ENCODE results near the gene IQSEC3.
"Not testable (repeated sequence)": the region's sequence is repeated elsewhere in the genome, so short reads cannot be mapped to it uniquely, and the experiment has no call there.

Gene IQSEC3

GRCh38 chr12:187986-188909, 121.7 kb downstream of the IQSEC3 start:
- POLR2A ChIA-PET: interaction anchor here (1.0 to 1.1 kb wide), 2 partner anchors 8 to 15 kb away, joined by 3 to 4 read pairs; no protein-coding TSS in a partner anchor

GRCh38 chr12:188910-189621, 122.5 kb downstream of the IQSEC3 start:
- no peak overlapping the region for H3K27ac ChIP-seq (ENCODE audit: insufficient read depth in 1 of 2, low read depth in 1 of 2, low read length in 2 of 2, poor library complexity in 1 of 2, severe bottlenecking in 2 of 2)
- DNase-seq: peak; percentile 61 to 75 (median 73)
- no peaks in the 10 kb centered on the region for H3K9me3 ChIP-seq (ENCODE audit: control extremely low read depth in 1 of 5, control insufficient read depth in 4 of 5, insufficient read depth in 2 of 5, low read depth in 1 of 5, low read length in 4 of 5)
- ChIA-PET POLR2A (interaction anchor here (1.0 to 1.1 kb wide), 2 partner anchors 9 to 16 kb away, joined by 3 to 4 read pairs; no protein-coding TSS in a partner anchor), CTCF (interaction anchor here (1.2 to 7.2 kb wide), 8 partner anchors 9 to 78 kb away, joined by 3 to 94 read pairs (median 4); no protein-coding TSS in a partner anchor)
- H3K4me3 ChIP-seq (ENCODE audit: control insufficient read depth in 1 of 7, extremely low read depth in 1 of 7, insufficient read depth in 4 of 7, low read depth in 2 of 7, low read length in 6 of 7): peak overlapping the region in 6 of 7 experiments; percentile 33 to 72 (median 54)
- peaks cover 0 to 24% (median 19%) of the 10 kb centered on the region in 4 experiments for H3K4me1 ChIP-seq (ENCODE audit: control extremely low read depth in 1 of 4, control insufficient read depth in 4 of 4, insufficient read depth in 4 of 4, low read length in 3 of 4)
- no peaks in the 10 kb centered on the region for H3K36me3 ChIP-seq (ENCODE audit: control insufficient read depth in 4 of 4, insufficient read depth in 4 of 4, low read length in 3 of 4)
- WGBS (ENCODE audit: insufficient coverage): 15% methylated on average over 38 of the region's 52 CpGs
- H3K27me3 ChIP-seq (replicated peaks in 2 of 5; ENCODE audit: control insufficient read depth in 4 of 5, insufficient read depth in 5 of 5, low read length in 4 of 5): peaks cover 0 to 2% (median 0%) of the 10 kb centered on the region in 5 experiments

More at GRCh38 chr12:187986-188909, 121.7 kb downstream of the IQSEC3 start:
- H3K9me3 ChIP-seq (ENCODE audit: control extremely low read depth in 1 of 5, control insufficient read depth in 4 of 5, insufficient read depth in 2 of 5, low read depth in 1 of 5, low read length in 4 of 5); DNase-seq; H3K36me3 ChIP-seq (ENCODE audit: control insufficient read depth in 4 of 4, insufficient read depth in 4 of 4, low read length in 3 of 4); H3K27me3 ChIP-seq (replicated peaks in 2 of 5; ENCODE audit: control insufficient read depth in 4 of 5, insufficient read depth in 5 of 5, low read length in 4 of 5); H3K27ac ChIP-seq (ENCODE audit: insufficient read depth in 1 of 2, low read depth in 1 of 2, low read length in 2 of 2, poor library complexity in 1 of 2, severe bottlenecking in 2 of 2): not testable (repeated sequence)
- Histone ChIP-seq H3K4me3 (ENCODE audit: control insufficient read depth in 1 of 7, extremely low read depth in 1 of 7, insufficient read depth in 4 of 7, low read depth in 2 of 7, low read length in 6 of 7) (peak overlapping the region in 4 of 7 experiments; percentile 40 to 72 (median 64)), H3K4me1 (ENCODE audit: control extremely low read depth in 1 of 4, control insufficient read depth in 4 of 4, insufficient read depth in 4 of 4, low read length in 3 of 4) (peaks cover 0 to 24% (median 19%) of the 10 kb centered on the region in 4 experiments)
- CTCF ChIA-PET: interaction anchor here (1.2 to 7.2 kb wide), 8 partner anchors 8 to 77 kb away, joined by 4 to 94 read pairs (median 6); no protein-coding TSS in a partner anchor
- WGBS (ENCODE audit: insufficient coverage): 96% methylated on average over 28 of the region's 53 CpGs

GRCh38 chr12:189622-189962, 123.0 kb downstream of the IQSEC3 start:
- DNase-seq: no peak
- no peaks in the 10 kb centered on the region for H3K9me3 ChIP-seq (ENCODE audit: control extremely low read depth in 1 of 5, control insufficient read depth in 4 of 5, insufficient read depth in 2 of 5, low read depth in 1 of 5, low read length in 4 of 5)
- peak overlapping the region in 1 of 7 experiments; percentile 71 for H3K4me3 ChIP-seq (ENCODE audit: control insufficient read depth in 1 of 7, extremely low read depth in 1 of 7, insufficient read depth in 4 of 7, low read depth in 2 of 7, low read length in 6 of 7)
- ChIA-PET CTCF (interaction anchor here (1.2 to 7.2 kb wide), 10 partner anchors 9 to 34 kb away, joined by 3 to 94 read pairs (median 5); no protein-coding TSS in a partner anchor), POLR2A (interaction anchor here (1.0 to 1.1 kb wide), 2 partner anchors 10 to 16 kb away, joined by 3 to 4 read pairs; no protein-coding TSS in a partner anchor)
- H3K27me3 ChIP-seq (replicated peaks in 2 of 5; ENCODE audit: control insufficient read depth in 4 of 5, insufficient read depth in 5 of 5, low read length in 4 of 5): peaks cover 0 to 5% (median 0%) of the 10 kb centered on the region in 5 experiments
- peaks cover 0 to 24% (median 19%) of the 10 kb centered on the region in 4 experiments for H3K4me1 ChIP-seq (ENCODE audit: control extremely low read depth in 1 of 4, control insufficient read depth in 4 of 4, insufficient read depth in 4 of 4, low read length in 3 of 4)
- H3K27ac ChIP-seq (ENCODE audit: insufficient read depth in 1 of 2, low read depth in 1 of 2, low read length in 2 of 2, poor library complexity in 1 of 2, severe bottlenecking in 2 of 2): no peak overlapping the region
- WGBS (ENCODE audit: insufficient coverage): 100% methylated on average over 2 of the region's 6 CpGs
- H3K36me3 ChIP-seq (ENCODE audit: control insufficient read depth in 4 of 4, insufficient read depth in 4 of 4, low read length in 3 of 4): no peaks in the 10 kb centered on the region

DNA sequence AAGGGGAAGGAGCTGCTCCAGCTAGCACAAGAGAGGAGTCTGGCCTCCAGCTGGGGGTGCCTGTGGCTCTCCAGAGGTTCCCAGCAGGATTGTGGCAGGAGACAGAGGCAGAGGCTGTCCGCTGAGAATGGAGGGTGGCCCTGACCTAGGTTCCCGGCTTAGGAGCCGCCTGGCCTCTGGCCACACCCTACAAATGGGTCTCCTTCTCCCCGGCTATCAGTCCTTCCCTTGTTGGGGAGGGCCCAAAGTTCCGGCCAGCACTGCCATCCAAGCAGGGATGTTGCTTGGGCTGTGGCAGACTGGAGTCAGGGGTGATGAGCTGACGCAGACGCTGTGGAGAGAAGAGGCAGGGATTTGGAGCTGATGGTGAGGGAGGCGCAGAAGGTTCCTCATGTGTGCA, 124.3 kb downstream of the IQSEC3 start:
- WGBS (ENCODE audit: insufficient coverage): 96% methylated on average over 4 of the region's 8 CpGs
- CTCF ChIA-PET: interaction anchor here (0.6 to 7.2 kb wide), 6 partner anchors 11 to 38 kb away, joined by 3 to 94 read pairs (median 6); partner anchors contain the start of gene SLC6A12
- Histone ChIP-seq H3K4me3 (ENCODE audit: control insufficient read depth in 1 of 7, extremely low read depth in 1 of 7, insufficient read depth in 4 of 7, low read depth in 2 of 7, low read length in 6 of 7) (no peak overlapping the region), H3K27ac (ENCODE audit: insufficient read depth in 1 of 2, low read depth in 1 of 2, low read length in 2 of 2, poor library complexity in 1 of 2, severe bottlenecking in 2 of 2) (no peak overlapping the region), H3K4me1 (ENCODE audit: control extremely low read depth in 1 of 4, control insufficient read depth in 4 of 4, insufficient read depth in 4 of 4, low read length in 3 of 4) (peaks cover 0 to 11% (median 9%) of the 10 kb centered on the region in 4 experiments), H3K9me3 (ENCODE audit: control extremely low read depth in 1 of 5, control insufficient read depth in 4 of 5, insufficient read depth in 2 of 5, low read depth in 1 of 5, low read length in 4 of 5) (no peaks in the 10 kb centered on the region), H3K36me3 (ENCODE audit: control insufficient read depth in 4 of 4, insufficient read depth in 4 of 4, low read length in 3 of 4) (no peaks in the 10 kb centered on the region), H3K27me3 (replicated peaks in 2 of 5; ENCODE audit: control insufficient read depth in 4 of 5, insufficient read depth in 5 of 5, low read length in 4 of 5) (peaks cover 0 to 5% (median 0%) of the 10 kb centered on the region in 5 experiments)
- POLR2A ChIA-PET: no interaction called here
- DNase-seq: no peak

DNA sequence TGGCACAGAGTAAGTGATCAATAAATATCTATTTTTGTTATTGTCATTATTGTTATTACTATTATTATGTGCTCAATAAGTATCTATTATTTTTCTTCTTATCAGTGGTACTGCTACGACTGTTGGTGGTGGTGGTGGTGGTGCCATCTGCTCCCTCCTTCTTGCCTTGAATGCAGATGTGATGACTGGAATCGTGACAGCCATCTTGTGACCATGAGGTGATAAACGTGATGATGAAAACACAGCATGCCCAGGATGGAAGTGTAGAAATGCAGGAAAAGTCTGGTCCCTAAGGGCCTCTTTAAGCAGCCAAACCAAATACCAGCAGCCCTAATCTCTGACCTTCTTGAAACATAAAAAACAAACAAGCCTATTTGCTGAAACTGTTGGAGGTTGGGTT, 125.0 kb downstream of the IQSEC3 start:
- WGBS (ENCODE audit: insufficient coverage): no CpG with 5 or more reads among the region's 3 CpGs
- peaks cover 0 to 10% (median 9%) of the 10 kb centered on the region in 4 experiments for H3K4me1 ChIP-seq (ENCODE audit: control extremely low read depth in 1 of 4, control insufficient read depth in 4 of 4, insufficient read depth in 4 of 4, low read length in 3 of 4)
- H3K36me3 ChIP-seq (ENCODE audit: control insufficient read depth in 4 of 4, insufficient read depth in 4 of 4, low read length in 3 of 4): no peaks in the 10 kb centered on the region
- H3K9me3 ChIP-seq (ENCODE audit: control extremely low read depth in 1 of 5, control insufficient read depth in 4 of 5, insufficient read depth in 2 of 5, low read depth in 1 of 5, low read length in 4 of 5): no peaks in the 10 kb centered on the region
- no peak overlapping the region for H3K27ac ChIP-seq (ENCODE audit: insufficient read depth in 1 of 2, low read depth in 1 of 2, low read length in 2 of 2, poor library complexity in 1 of 2, severe bottlenecking in 2 of 2)
- POLR2A ChIA-PET: no interaction called here
- CTCF ChIA-PET: interaction anchor here (1.5 kb wide), 1 partner anchor 23 kb away, joined by 7 read pairs; the partner anchor contains the start of gene SLC6A12
- H3K4me3 ChIP-seq (ENCODE audit: control insufficient read depth in 1 of 7, extremely low read depth in 1 of 7, insufficient read depth in 4 of 7, low read depth in 2 of 7, low read length in 6 of 7): no peak overlapping the region
- DNase-seq: no peak
- H3K27me3 ChIP-seq (replicated peaks in 2 of 5; ENCODE audit: control insufficient read depth in 4 of 5, insufficient read depth in 5 of 5, low read length in 4 of 5): peaks cover 0 to 5% (median 0%) of the 10 kb centered on the region in 5 experiments

GRCh38 chr12:193261-193660, 126.7 kb downstream of the IQSEC3 start:
- 95% methylated on average over 10 of the region's 10 CpGs for WGBS (ENCODE audit: insufficient coverage)
- no peak overlapping the region for H3K27ac ChIP-seq (ENCODE audit: insufficient read depth in 1 of 2, low read depth in 1 of 2, low read length in 2 of 2, poor library complexity in 1 of 2, severe bottlenecking in 2 of 2)
- H3K27me3 ChIP-seq (replicated peaks in 2 of 5; ENCODE audit: control insufficient read depth in 4 of 5, insufficient read depth in 5 of 5, low read length in 4 of 5): peaks cover 0 to 5% (median 0%) of the 10 kb centered on the region in 5 experiments

More at GRCh38 chr12:193261-193660, 126.7 kb downstream of the IQSEC3 start:
- POLR2A ChIA-PET: no interaction called here
- Histone ChIP-seq H3K36me3 (ENCODE audit: control insufficient read depth in 4 of 4, insufficient read depth in 4 of 4, low read length in 3 of 4) (no peaks in the 10 kb centered on the region), H3K4me1 (ENCODE audit: control extremely low read depth in 1 of 4, control insufficient read depth in 4 of 4, insufficient read depth in 4 of 4, low read length in 3 of 4) (peaks cover 0 to 10% (median 9%) of the 10 kb centered on the region in 4 experiments), H3K4me3 (ENCODE audit: control insufficient read depth in 1 of 7, extremely low read depth in 1 of 7, insufficient read depth in 4 of 7, low read depth in 2 of 7, low read length in 6 of 7) (no peak overlapping the region), H3K9me3 (ENCODE audit: control extremely low read depth in 1 of 5, control insufficient read depth in 4 of 5, insufficient read depth in 2 of 5, low read depth in 1 of 5, low read length in 4 of 5) (no peaks in the 10 kb centered on the region)
- no peak for DNase-seq
- CTCF ChIA-PET: no interaction called here

Measured in common myeloid progenitor, CD34-positive (primary cell).